Lower leg skin (tissue), 3 donors: Measurements from ENCODE around the gene PLEKHN1.

Experiments used
- CTCF ChIP-seq, 3 donors: fragments of 450-650 bp; IDR thresholded peaks; one replicate each; pipeline ENCODE4 v1.5.1; 2016; ENCODE audit warnings: antibody characterized with exemption in 3 of 3, mild to moderate bottlenecking in 3 of 3, moderate library complexity in 2 of 3
- POLR2A ChIP-seq, 2 donors: fragments of 450-650 bp; IDR thresholded peaks; one replicate each; pipeline ENCODE4 v1.6.1; 2016 to 2017; ENCODE audit warnings: antibody characterized with exemption in 2 of 2, mild to moderate bottlenecking in 1 of 2, moderate library complexity in 1 of 2

GRCh38 chr1:958823-959730 lies 7.2 kb upstream of the PLEKHN1 start, which contains the start of gene NOC2L:
- TF ChIP-seq POLR2A (IDR thresholded peaks at IDR 0.05) (no peak), CTCF (IDR thresholded peaks at IDR 0.05) (no peak)
